NB4 (cell line): ENCODE measurements around the gene TRIO.

ENCODE experiments used
- DNase-seq: peaks from one replicate; pipeline ENCODE4 v3.0.0; 2010; ENCODE audit warnings: low read depth
- H3K4me3 ChIP-seq: one replicate; pipeline ENCODE4 v1.5.1; 2011; ENCODE audit warnings: mild to moderate bottlenecking, low read depth, low read length, moderate library complexity
- MYC ChIP-seq: IDR thresholded peaks from 2 replicates; pipeline ENCODE4 v1.6.1; 2011; ENCODE audit warnings: low read depth, low read length
- POLR2A ChIP-seq: IDR thresholded peaks from 2 replicates; pipeline ENCODE4 v1.6.1; 2011; ENCODE audit warnings: mild to moderate bottlenecking; ENCODE audit not compliant: insufficient read length; ENCODE audit errors: extremely low read depth
- TF ChIP-seq, protein P1 (sequence below): IDR thresholded peaks from 2 replicates; pipeline ENCODE4 v1.6.1; 2011; ENCODE audit warnings: low read depth, low read length
- TF ChIP-seq, protein P2 (sequence below): IDR thresholded peaks from one replicate; pipeline ENCODE4 v1.5.1; 2012; ENCODE audit warnings: low read depth, low read length

TRIO gene

DNA sequence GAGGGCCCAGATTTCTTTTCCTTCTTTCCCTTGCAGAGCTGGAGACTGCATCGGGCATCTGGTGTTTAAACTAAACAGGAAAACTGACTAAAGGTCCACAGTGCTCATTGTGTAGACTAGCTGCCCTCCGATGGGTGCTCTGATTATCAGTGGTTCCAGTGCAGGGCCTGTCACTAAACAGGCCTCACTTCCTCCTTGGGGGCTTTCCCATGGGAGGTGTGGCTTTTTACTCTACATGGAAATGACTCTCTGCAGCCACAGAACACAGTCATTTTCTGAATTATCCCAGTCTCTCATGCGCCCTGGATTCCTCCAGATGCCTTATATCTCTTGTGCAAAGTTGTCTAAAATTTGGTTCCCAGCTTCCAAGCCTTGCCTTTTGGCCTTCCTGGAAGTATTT is 199.2 kb downstream of the TRIO start:
- H3K4me3 ChIP-seq, result no peak overlapping the region
- peak; percentile 77 for DNase-seq
- TF ChIP-seq, protein P1, sequence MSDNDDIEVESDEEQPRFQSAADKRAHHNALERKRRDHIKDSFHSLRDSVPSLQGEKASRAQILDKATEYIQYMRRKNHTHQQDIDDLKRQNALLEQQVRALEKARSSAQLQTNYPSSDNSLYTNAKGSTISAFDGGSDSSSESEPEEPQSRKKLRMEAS, result no peak
- no peak for TF ChIP-seq MYC
- TF ChIP-seq, protein P2, sequence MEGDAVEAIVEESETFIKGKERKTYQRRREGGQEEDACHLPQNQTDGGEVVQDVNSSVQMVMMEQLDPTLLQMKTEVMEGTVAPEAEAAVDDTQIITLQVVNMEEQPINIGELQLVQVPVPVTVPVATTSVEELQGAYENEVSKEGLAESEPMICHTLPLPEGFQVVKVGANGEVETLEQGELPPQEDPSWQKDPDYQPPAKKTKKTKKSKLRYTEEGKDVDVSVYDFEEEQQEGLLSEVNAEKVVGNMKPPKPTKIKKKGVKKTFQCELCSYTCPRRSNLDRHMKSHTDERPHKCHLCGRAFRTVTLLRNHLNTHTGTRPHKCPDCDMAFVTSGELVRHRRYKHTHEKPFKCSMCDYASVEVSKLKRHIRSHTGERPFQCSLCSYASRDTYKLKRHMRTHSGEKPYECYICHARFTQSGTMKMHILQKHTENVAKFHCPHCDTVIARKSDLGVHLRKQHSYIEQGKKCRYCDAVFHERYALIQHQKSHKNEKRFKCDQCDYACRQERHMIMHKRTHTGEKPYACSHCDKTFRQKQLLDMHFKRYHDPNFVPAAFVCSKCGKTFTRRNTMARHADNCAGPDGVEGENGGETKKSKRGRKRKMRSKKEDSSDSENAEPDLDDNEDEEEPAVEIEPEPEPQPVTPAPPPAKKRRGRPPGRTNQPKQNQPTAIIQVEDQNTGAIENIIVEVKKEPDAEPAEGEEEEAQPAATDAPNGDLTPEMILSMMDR, result no peak
- no peak for TF ChIP-seq POLR2A

DNA sequence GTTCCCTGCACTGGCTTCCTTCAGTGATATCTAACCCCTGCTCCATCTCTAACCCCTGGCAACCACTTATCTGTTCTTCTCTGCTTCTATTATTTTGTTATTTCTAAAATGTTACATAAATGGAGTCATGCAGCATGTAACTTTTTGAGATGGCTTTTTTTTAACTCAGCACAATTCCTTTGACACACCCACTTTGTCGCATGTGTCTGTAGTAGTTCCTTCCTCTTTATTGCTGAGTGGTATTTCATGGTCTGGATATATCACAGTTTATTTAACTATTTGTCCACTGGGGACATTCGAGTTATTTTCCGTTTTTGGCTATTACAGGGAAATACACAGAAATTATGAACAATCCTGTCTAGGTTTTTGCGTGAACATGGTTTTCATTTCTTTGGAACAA is 200.2 kb downstream of the TRIO start:
- TF ChIP-seq MYC (no peak), POLR2A (no peak)
- TF ChIP-seq, protein P2, result no peak
- TF ChIP-seq, protein P1, result no peak
- peak; percentile 29 for DNase-seq
- no peak overlapping the region for H3K4me3 ChIP-seq

DNA sequence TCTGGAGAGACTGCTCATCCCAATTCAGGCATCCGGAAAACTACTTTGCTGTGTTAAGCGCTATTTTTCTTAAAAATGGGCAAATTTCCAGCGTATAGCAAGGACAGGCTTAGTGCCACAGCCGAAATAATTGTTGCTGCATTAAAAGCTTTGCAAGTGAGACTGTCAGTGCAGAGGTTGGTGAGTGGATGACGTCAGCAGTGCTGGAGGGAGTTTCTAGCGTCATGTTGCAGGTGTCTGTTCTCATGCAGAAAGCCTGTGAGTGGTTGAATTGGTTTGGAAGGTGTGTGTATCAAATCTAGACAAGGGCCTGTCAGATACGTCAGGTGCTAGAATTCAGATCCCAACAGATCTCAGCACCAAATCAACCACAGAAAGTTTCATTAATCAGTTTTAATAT is 204.4 kb downstream of the TRIO start:
- no peak for DNase-seq
- H3K4me3 ChIP-seq, result no peak overlapping the region
- TF ChIP-seq, protein P1, result no peak
- TF ChIP-seq MYC (no peak), POLR2A (no peak)
- TF ChIP-seq, protein P2, result no peak

DNA sequence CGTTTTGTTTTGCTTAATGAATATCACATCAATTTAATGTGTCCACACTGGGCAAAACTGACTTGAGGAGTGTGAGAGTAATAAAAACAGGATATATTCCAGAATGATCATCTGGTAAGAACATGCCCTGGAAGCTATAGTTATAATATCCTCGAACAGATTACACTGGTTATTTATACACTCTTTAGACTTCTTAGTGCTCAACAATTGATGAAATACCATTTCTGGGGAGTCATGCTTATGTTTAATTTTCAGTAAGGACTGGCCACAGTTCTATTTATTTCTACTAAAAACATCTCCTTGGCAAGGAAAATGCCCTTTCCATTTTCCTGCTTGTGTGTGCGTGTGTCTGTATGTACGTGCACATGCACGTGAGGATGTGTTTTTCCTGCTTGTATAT is 205.0 kb downstream of the TRIO start:
- H3K4me3 ChIP-seq, result no peak overlapping the region
- no peak for DNase-seq
- no peak for TF ChIP-seq POLR2A

DNA sequence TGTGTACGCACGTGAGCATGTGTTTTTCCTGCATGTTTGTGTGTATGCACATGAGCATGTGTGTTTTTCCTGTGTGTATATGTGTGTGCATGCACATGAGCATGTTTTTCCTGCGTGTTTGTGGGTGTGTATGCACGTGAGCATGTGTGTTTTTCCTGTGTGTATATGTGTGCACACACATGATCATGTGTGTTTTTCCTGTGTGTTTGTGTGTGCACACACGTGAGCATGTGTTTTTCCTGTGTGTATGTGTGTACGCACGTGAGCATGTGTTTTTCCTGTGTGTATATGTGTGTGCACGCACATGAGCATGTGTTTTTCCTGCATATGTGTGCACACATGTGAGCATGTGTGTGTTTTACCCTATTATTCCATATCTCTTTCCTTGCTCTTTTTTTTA is 205.9 kb downstream of the TRIO start:
- DNase-seq, result no peak
- no peak overlapping the region for H3K4me3 ChIP-seq
- TF ChIP-seq, protein P1, result no peak
- TF ChIP-seq POLR2A (no peak), MYC (no peak)
- TF ChIP-seq, protein P2, result no peak

DNA sequence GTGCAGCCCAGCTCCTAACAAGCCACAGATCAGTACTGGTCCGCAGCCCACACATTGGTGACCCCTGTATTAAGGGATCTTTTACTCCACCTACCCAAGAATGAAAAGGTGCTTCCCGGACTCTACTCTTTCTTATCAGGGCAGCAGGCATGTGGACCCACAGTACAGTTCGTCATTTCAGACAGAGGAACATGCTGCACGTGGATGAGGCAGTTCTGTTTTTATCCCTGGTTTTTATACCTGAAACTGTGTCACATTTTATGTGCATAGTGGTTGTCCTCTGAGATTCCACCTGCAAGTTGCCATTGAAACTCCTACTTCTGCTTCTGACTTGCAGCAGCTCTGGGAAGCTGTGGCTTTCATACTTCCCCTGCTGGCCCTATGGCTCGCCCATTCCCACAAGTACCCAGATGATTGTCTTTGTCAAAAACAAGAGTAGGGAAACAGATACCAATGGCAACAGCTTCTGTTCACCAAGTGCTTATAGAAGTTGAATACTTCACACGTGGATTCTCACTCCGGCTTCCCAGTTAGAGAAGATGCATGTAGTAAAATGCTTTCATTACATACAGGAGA is 208.0 kb downstream of the TRIO start:
- no peak overlapping the region for H3K4me3 ChIP-seq
- DNase-seq, result peak; percentile 26
- TF ChIP-seq MYC (no peak), POLR2A (no peak)
- TF ChIP-seq, protein P1, result no peak
- TF ChIP-seq, protein P2, result no peak
